OCI-LY1 (cell line): ENCODE results near the gene HS1BP3.

Source experiments
- H2AFZ ChIP-seq: fragments of 200-600 bp; sonication (generic), shearing (Covaris generic); 2 replicates; pipeline ENCODE4 v1.6.0; 2014; ENCODE audit warnings: antibody characterized with exemption, mild to moderate bottlenecking, low read length
- H3F3A ChIP-seq: fragments of 200-600 bp; sonication (generic), shearing (Covaris generic); 2 replicates; pipeline ENCODE4 v1.6.0; 2014; ENCODE audit warnings: mild to moderate bottlenecking, antibody characterized with exemption, low read length, moderate library complexity; ENCODE audit not compliant: insufficient read depth
- H3K27ac ChIP-seq: fragments of 200-600 bp; sonication (generic); 2 replicates; pipeline ENCODE4 v1.5.1; 2014; ENCODE audit warnings: low read length, mixed run types, mild to moderate bottlenecking, low read depth; ENCODE audit not compliant: poor library complexity, severe bottlenecking
- H3K27me3 ChIP-seq: fragments of 200-600 bp; sonication (generic); 2 replicates; pipeline ENCODE4 v1.6.0; 2014; ENCODE audit warnings: antibody characterized with exemption, mild to moderate bottlenecking, low read length, moderate library complexity; ENCODE audit not compliant: insufficient read depth
- H3K36me3 ChIP-seq: fragments of 200-600 bp; sonication (generic); 2 replicates; pipeline ENCODE4 v1.6.1; 2014; ENCODE audit warnings: mild to moderate bottlenecking, antibody characterized with exemption, low read length, moderate library complexity, mixed read lengths; ENCODE audit not compliant: insufficient read depth
- H3K4me1 ChIP-seq: fragments of 200-600 bp; sonication (generic); 2 replicates; pipeline ENCODE4 v1.5.1; 2014; ENCODE audit warnings: mild to moderate bottlenecking, low read length, moderate library complexity; ENCODE audit not compliant: insufficient read depth, severe bottlenecking
- H3K4me2 ChIP-seq: fragments of 200-600 bp; sonication (generic), shearing (Covaris generic); 2 replicates; pipeline ENCODE4 v1.6.1; 2014; ENCODE audit warnings: low read length
- H3K4me3 ChIP-seq: fragments of 200-600 bp; sonication (generic); 2 replicates; pipeline ENCODE4 v1.5.1; 2014; ENCODE audit warnings: low read length, low read depth, mild to moderate bottlenecking, mixed read lengths; ENCODE audit not compliant: poor library complexity, severe bottlenecking
- H3K79me2 ChIP-seq: fragments of 200-600 bp; shearing (Covaris generic); 2 replicates; pipeline ENCODE4 v1.6.1; 2016; ENCODE audit warnings: mixed run types, low read length, mixed read lengths; ENCODE audit not compliant: insufficient read depth
- H3K9ac ChIP-seq: fragments of 200-600 bp; sonication (generic), shearing (Covaris generic); 2 replicates; pipeline ENCODE4 v1.6.1; 2014; ENCODE audit warnings: mild to moderate bottlenecking, low read length, mixed read lengths
- H3K9me2 ChIP-seq: fragments of 200-600 bp; sonication (generic), shearing (Covaris generic); 2 replicates; pipeline ENCODE4 v1.6.1; 2014; ENCODE audit warnings: low read depth, mild to moderate bottlenecking, low read length, mixed read lengths
- H3K9me3 ChIP-seq: fragments of 200-600 bp; shearing (Covaris generic); 2 replicates; pipeline ENCODE4 v1.6.1; 2014; ENCODE audit warnings: low read length, mixed read lengths
- H4K20me1 ChIP-seq: fragments of 200-600 bp; sonication (generic), shearing (Covaris generic); 2 replicates; pipeline ENCODE4 v1.6.0; 2016; ENCODE audit warnings: mild to moderate bottlenecking, low read length; ENCODE audit not compliant: insufficient read depth
- CTCF ChIP-seq: fragments of 200-600 bp; sonication (generic), shearing (Covaris generic); IDR thresholded peaks from 2 replicates; pipeline ENCODE4 v1.5.1; 2017; ENCODE audit warnings: mild to moderate bottlenecking, antibody characterized with exemption, low read length, moderate library complexity, mixed read lengths
- EZH2 ChIP-seq: fragments of 200-600 bp; sonication (generic), shearing (Covaris generic); IDR thresholded peaks from 2 replicates; pipeline ENCODE4 v1.8.0; 2017; ENCODE audit warnings: borderline replicate concordance, mixed run types, mild to moderate bottlenecking, antibody characterized with exemption, low read length, moderate library complexity, mixed read lengths

Gene HS1BP3

GRCh38 chr2:20620696-20621365 is 30.1 kb downstream of the HS1BP3 start:
- H3K9me3 ChIP-seq, result no peaks in the 10 kb centered on the region
- no peak overlapping the region for H2AFZ ChIP-seq
- 0 out of 2 replicates have a peak, but pooled peaks cover 4% of the 10 kb centered on the region for H3K27me3 ChIP-seq
- no peak overlapping the region for H3K4me2 ChIP-seq
- no peak for TF ChIP-seq EZH2
- TF ChIP-seq CTCF, result no peak
- H3K79me2 ChIP-seq, result no peaks in the 10 kb centered on the region
- H3K9me2 ChIP-seq, result no peaks in the 10 kb centered on the region
- no peaks in the 10 kb centered on the region for H4K20me1 ChIP-seq
- no peaks in the 10 kb centered on the region for H3F3A ChIP-seq
- H3K9ac ChIP-seq, result no peak overlapping the region
- no peaks in the 10 kb centered on the region for H3K36me3 ChIP-seq
- H3K4me1 ChIP-seq, result no peaks in the 10 kb centered on the region
- H3K27ac ChIP-seq, result no peak overlapping the region
- H3K4me3 ChIP-seq, result no peak overlapping the region

- no peak for TF ChIP-seq CTCF
- TF ChIP-seq EZH2, result no peak
- H3K36me3 ChIP-seq, result no peaks in the 10 kb centered on the region
- no peaks in the 10 kb centered on the region for H3K79me2 ChIP-seq
- H3K27me3 ChIP-seq, result 0 out of 2 replicates have a peak, but pooled peaks cover 6% of the 10 kb centered on the region
- no peaks in the 10 kb centered on the region for H3K9me2 ChIP-seq
- H3F3A ChIP-seq, result no peaks in the 10 kb centered on the region
- H3K4me3 ChIP-seq, result no peak overlapping the region
- H3K4me1 ChIP-seq, result no peaks in the 10 kb centered on the region
- H2AFZ ChIP-seq, result no peak overlapping the region
- H4K20me1 ChIP-seq, result no peaks in the 10 kb centered on the region
- H3K9me3 ChIP-seq, result no peaks in the 10 kb centered on the region
- H3K4me2 ChIP-seq, result no peak overlapping the region
- no peak overlapping the region for H3K27ac ChIP-seq
- H3K9ac ChIP-seq, result no peak overlapping the region
Measured at GRCh38 chr2:20620271-20620681, 30.6 kb downstream of the HS1BP3 start.

GRCh38 chr2:20619624-20620024 is 31.3 kb downstream of the HS1BP3 start:
- H3K36me3 ChIP-seq, result no peaks in the 10 kb centered on the region
- H3K4me3 ChIP-seq, result no peak overlapping the region
- no peak overlapping the region for H3K9ac ChIP-seq
- H3F3A ChIP-seq, result no peaks in the 10 kb centered on the region
- H3K4me1 ChIP-seq, result no peaks in the 10 kb centered on the region
- H3K9me3 ChIP-seq, result no peaks in the 10 kb centered on the region
- no peak overlapping the region for H3K27ac ChIP-seq
- no peak overlapping the region for H2AFZ ChIP-seq
- 0 out of 2 replicates have a peak, but pooled peaks cover 6% of the 10 kb centered on the region for H3K27me3 ChIP-seq
- H3K79me2 ChIP-seq, result no peaks in the 10 kb centered on the region
- no peak overlapping the region for H3K4me2 ChIP-seq
- no peaks in the 10 kb centered on the region for H3K9me2 ChIP-seq
- H4K20me1 ChIP-seq, result no peaks in the 10 kb centered on the region
- no peak for TF ChIP-seq CTCF
- no peak for TF ChIP-seq EZH2
